GM20431 (cell line): ENCODE data around the gene CAMKMT.

ENCODE experiments used
- in situ Hi-C: fragments of 300-500 bp; cut with MseI, MboI; formaldehyde crosslinking; loops from one replicate; pipeline ENCODE4 v1.15.0; 2020; ENCODE audit warnings: low sequenced_read_pairs; ENCODE audit not compliant: unreplicated experiment

Gene CAMKMT

DNA sequence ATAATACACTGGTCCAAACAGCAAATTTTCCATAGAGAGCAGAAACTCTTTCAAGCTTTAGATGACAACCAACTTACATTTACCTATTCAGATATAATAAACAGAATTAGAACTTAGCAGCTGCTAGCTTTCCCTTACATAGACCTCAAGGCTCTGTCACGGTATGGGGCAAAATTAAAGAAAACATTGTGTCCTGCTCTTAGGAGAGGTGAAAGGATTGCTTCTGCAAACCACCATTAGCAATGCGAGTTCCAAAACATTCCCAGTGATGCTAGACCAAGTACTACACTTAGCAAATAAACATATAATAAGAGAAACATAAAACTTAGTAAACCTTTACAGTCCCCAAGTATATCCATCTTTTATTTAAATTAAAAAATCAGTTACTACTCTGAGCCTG, 183.3 kb downstream of the CAMKMT start:
- in situ Hi-C loops, result no loop called here

DNA sequence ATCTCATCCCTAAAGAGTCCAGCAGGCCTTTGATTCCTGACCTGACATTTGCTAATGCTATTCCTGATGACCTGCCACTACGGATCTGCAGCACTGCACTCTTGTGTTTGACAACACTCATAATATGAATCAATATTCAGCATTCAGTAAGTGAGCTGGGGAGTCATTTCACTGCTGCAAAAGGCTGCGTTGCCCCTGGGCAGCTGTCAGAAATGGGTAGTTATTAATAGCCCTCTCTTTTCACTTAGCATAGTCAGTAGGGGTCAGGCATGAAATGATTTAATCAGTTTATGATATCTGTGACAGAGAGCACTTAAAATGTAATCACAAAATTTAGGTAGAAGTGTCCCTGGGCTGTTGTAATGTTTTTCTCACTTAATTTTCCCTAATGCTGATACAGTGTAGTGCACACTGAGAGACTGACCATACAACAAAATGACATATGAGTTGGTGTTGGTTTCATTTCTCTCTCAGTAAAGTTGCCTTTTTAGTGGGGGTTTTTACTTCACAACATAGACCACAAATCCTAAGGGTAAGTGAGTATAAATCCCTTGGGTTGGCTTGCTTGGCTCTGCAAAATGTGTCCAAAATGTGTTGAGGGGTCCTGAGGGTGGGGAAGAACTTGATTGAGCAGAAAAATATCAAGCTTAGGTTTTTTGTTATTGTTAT, 184.8 kb downstream of the CAMKMT start:
- in situ Hi-C loops, result no loop called here

DNA sequence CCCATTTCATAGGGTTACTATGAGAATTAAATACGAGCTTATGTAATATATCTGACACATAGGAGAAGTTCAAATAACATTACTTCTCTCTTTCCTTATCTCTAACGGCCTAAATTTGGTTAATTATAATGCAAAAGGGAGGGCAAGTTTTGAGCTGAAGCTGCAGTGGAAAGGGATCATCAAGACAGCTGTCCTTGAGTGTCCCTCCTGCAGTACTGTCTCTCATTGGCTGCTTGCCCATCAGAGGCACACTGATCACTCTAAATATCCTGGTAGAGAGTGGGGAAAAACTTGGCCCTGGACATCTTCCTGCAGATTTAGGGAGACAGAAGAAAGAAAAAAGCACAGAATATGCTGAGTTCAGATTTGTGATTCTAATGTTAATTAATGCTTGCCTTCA, 186.0 kb downstream of the CAMKMT start:
- in situ Hi-C loops, result no loop called here

DNA sequence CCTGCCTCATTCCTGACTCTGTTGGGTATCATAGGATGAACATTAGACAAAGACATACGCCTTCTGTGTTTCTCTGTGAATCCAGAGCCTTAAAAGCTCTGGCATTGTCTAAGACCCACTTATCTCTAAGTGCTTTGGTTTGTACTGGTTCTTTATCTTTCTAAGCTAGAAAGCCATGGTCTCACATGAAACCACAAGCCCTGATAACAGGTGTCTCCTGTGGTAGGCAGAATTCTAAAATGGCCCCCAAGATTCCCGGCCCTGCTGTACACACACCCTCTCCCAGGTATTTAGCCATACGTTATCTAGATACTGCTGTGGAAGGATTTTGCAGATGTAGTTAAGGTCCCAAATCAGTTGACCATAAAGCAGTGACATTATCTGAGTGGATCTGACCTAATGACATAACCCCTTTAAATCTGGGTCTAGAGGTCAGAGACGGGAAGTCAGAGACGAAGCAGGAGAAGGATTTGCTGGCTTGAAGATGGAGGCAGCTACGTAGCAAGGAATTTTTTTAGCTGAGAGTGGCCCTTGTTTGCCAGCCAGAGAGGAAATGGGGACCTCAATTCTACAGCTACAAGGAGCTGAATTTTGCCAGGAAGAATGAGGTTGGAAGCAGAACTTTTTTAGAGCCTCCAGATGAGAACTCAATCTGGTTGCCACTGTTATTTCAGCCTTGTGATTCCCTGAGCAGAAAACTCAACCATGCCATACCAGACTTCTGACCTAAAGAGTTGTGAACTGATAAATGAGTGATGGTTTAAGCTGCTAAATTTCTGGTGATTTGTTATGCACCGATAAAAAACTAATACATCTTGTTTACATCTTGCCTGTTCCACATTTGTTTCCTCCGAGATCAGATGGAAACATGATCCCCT, 186.7 kb downstream of the CAMKMT start:
- in situ Hi-C loops, result no loop called here

DNA sequence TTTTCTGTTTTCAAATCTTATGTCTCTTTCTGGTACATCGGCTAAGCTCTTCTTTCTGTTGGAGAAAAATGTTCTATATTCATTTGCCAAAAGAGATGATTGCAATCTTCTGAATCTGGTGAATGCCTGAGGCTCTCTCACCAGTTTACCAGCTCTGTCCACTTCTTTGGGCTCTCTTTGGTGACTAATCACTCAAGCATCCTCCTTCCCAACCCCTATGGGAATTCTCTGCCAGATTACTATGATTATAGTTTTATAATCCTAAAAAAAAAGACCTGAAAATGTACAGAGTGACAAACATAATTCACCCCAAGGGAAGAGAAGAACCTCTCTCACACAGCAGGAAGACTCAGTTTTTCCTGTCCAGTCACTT, 187.3 kb downstream of the CAMKMT start:
- in situ Hi-C loops, result no loop called here

DNA sequence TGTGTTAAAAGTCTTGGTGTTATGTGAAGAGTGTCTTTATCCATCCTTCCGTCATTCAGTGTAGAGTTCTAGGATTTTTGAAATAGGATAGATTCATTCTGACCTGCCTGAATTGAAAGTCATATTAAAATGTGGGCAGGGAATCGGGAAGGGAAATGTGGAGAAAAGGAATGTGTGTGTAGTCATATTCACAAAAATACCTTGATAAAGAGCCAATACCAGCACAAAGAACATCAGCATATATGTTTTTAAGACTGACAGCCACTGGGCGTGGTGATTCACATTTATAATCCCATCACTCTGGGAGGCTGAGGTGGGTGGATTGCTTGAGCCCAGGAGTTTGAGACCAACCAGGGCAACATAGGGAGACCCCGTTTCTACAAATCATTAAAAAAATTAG, 188.1 kb downstream of the CAMKMT start:
- in situ Hi-C loops, result loop anchor here (25.0 kb wide), 1 partner anchor 112 kb away; no protein-coding TSS in a partner anchor

DNA sequence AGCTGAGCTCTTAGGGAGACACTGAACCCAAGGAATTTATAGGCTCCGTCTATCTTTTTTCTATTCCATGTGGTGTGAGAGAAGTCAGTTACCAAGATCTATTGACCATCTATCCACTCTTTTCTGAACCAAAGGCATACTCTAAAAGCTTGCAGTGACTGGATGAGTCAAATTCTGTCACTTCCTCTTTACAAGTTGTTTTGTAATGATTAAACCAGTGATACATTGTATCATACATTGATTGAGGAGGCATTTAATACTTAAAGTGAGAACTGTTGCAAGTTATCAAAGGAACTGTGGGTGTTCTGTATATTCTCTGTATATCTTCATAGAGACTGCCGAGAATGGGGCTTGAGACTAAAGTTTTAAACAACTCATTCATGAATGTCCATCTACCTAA, 188.8 kb downstream of the CAMKMT start:
- in situ Hi-C loops, result loop anchor here (25.0 kb wide), 1 partner anchor 112 kb away; no protein-coding TSS in a partner anchor

DNA sequence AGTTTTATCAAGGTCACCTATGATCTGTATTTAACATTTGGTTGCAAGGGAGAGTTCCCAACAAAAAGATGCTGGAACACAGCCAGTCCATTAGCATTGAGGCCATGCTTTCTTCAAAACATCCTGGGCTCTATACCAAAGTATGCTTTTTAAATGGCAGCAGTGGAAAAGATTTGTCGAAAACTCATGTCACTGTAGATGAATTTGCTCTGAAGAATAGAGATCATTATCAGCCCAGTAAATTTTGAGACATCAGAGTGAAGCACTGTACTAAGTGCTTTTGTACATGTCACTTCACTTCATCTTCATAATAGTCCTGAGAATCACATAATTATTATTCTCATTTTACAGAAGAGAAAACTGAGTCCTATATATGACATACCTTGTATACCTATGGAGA, 189.8 kb downstream of the CAMKMT start:
- in situ Hi-C loops, result loop anchor here (25.0 kb wide), 1 partner anchor 111 kb away; no protein-coding TSS in a partner anchor

DNA sequence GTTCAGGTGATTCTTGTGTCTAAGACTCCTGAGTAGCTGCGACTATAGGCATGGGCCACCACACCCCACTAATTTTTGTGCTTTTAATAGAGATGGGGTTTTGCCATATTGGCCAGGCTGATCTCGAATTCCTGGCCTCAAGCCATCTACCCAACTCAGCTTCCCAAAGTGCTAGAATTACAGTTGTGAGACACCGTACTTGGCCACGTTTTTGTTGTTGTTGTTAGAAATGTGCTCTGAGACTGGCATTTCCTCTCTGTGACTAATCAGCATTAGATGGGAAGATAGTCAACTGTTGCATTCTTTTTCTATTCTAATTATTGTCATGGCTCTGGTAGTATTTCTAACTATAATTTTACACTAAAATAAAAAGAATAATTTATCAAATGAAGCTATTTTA, 191.7 kb downstream of the CAMKMT start:
- in situ Hi-C loops, result loop anchor here (25.0 kb wide), 1 partner anchor 109 kb away; no protein-coding TSS in a partner anchor

DNA sequence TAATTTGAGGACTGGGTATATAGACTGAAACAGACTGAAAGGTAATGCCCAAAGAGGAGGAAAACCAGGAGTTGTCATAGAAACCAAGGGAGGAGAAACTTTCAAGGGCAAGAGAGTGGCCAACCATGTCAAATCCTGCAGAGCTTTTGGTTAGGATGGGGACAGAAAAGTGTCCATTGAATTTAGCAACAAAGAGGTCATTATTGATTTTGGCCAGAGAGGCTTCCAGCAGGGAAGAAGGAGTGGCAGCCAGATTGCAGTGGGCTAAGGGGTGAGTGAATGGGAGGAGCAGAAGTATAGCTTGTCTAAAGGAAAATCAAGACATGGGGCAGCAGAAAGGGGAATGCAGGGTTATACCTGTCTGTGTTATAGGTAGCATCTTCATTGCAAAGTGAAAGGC, 194.0 kb downstream of the CAMKMT start:
- in situ Hi-C loops, result loop anchor here (25.0 kb wide), 1 partner anchor 107 kb away; no protein-coding TSS in a partner anchor

DNA sequence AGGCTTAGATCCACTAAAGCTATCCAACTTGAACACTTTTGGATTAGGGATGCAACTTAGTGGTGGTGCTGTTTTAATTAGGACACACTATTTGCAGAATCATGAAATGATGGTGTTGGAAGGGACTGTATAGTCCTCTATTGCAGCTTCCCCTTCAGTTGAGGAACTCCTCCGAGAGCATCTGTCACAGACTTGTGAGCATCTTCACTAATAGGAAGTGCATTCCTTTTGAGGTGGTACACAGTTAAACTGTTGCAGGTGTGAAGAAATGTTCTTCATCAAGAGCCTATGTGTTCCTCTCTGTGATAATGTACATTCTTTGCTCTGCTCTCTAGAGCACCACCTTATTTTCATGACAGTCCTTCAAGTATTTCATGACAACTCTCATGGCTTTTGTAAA, 197.4 kb downstream of the CAMKMT start:
- in situ Hi-C loops, result loop anchor here (25.0 kb wide), 1 partner anchor 103 kb away; no protein-coding TSS in a partner anchor

DNA sequence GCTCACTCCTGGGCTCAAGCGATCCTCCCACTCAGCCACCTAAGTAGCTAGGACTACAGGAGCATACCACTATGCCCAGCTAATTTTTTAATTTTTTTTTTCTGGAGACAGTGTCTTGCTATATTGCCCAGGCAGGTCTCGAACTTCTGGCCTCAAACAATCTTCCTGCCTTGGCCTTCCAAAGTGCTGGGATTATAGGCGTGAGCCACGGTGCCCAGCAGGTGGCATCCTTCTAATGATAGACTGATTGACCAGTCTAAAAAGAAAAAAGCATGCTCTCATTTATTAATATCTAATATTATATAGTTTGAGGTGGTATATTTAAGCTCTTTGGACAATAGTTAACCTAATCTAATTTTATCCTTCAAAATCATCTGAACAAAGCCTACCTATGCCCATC, 198.6 kb downstream of the CAMKMT start:
- in situ Hi-C loops, result loop anchor here (25.0 kb wide), 1 partner anchor 102 kb away; no protein-coding TSS in a partner anchor

DNA sequence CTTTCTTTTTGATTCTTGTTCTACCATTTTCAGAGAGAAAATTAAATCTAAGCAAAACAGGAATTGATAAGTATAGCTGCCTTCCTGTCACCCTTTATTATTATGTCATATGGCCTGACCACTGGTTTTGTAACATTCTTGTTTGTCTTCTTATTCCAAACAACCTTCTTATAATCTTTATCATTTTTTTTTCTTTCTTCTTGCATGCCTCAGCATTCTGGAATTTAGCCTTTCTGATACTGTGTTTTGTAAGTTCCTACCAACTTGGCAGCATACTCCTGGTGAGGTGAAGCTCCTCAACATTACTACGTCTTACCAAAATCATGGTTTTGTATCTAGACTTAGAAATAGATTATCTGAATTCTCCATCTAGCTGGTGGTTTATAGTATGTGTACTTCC, 199.2 kb downstream of the CAMKMT start:
- in situ Hi-C loops, result loop anchor here (25.0 kb wide), 1 partner anchor 101 kb away; no protein-coding TSS in a partner anchor

DNA sequence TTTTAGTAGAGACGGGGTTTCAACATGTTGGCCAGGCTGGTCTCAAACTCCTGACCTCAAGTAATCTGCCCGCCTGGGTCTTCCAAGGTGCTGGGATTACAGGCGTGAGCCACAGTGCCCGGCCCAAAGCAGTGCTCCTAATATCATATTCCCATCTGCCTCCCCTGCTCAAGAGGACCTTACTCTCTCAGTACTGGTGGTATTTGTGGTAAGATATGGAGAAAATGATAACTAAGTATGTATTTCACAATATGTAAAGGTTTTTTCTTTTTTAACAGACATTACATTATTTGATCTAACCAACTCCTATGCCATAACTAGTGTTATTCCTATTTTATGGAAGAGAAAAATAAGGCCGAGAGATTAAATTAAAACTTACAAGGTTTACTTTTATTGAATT, 201.0 kb downstream of the CAMKMT start:
- in situ Hi-C loops, result loop anchor here (25.0 kb wide), 1 partner anchor 100 kb away; no protein-coding TSS in a partner anchor

DNA sequence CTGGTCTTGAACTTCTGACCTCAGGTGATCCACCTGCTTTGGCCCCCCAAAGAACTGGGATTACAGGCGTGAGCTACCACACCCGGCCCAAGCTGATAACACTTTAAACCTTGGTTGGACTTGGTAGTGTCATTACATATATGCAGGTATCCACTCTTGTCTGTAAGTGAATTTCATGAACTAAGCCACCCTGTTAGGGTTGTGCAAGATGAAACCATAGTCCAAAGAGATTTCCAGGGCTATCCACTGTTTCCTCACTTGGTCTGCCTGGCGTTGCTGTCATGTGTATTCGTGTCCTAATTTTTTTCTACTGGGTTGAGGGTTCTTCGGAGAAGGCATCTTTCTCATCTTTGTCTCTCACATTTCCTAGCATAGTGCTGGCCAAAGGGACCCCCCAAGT, 203.0 kb downstream of the CAMKMT start:
- in situ Hi-C loops, result loop anchor here (25.0 kb wide), 1 partner anchor 98 kb away; no protein-coding TSS in a partner anchor

DNA sequence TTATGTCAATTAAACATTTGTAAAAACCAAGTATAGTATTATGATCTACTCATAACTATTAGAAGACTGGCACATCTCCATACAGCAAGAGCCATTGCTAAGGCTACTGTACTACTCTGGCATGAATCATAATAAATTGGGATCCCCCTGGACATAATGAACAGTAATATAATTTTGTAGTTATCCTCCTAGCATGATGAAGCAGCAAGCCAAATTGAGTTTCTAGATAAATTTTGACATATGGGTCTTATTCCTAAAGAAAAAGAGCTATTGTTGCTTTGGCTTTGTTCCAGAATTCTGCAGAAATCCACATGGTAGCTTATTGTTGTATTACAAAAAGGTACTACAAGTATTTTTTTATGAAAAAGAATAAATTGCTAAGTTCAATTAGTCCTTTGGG, 204.3 kb downstream of the CAMKMT start:
- in situ Hi-C loops, result loop anchor here (25.0 kb wide), 1 partner anchor 96 kb away; no protein-coding TSS in a partner anchor

DNA sequence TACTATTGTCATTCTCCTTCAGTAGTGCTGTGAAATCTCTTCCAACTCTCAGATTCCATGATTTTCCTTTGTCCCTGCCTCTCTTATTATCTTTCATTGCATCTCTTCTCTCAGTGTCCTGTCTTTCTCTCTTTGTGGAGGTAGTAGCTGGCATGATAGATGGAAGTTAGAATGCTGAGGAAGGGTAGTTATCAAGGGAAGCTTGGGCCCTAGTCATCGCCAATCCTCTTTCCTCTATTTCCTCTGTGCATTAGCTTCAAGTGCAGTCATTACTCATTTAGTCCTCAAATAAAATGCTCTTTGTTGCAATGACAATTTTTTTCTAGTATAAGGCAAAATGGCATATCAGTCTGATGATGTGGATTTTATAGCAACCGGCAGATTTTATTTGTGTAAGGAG, 207.7 kb downstream of the CAMKMT start:
- in situ Hi-C loops, result loop anchor here (25.0 kb wide), 1 partner anchor 93 kb away; no protein-coding TSS in a partner anchor

DNA sequence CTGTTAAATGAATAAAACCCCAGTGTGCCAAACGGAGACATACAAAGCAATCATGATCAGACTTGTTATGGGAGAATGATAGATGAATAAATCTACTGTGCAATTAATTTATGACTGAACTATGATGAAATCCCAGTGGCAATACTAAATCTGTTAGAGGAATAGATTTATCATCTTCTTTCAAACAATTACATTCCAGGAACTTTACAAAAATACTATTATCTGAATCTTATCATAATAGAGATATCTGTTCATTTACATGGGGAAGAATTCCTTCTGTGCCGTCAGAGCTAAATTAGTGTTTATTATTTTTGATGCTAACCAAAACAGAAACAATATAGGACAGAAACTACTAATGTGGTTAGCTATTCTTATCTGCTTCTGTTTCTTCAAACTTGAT, 208.5 kb downstream of the CAMKMT start:
- in situ Hi-C loops, result loop anchor here (25.0 kb wide), 1 partner anchor 92 kb away; no protein-coding TSS in a partner anchor

DNA sequence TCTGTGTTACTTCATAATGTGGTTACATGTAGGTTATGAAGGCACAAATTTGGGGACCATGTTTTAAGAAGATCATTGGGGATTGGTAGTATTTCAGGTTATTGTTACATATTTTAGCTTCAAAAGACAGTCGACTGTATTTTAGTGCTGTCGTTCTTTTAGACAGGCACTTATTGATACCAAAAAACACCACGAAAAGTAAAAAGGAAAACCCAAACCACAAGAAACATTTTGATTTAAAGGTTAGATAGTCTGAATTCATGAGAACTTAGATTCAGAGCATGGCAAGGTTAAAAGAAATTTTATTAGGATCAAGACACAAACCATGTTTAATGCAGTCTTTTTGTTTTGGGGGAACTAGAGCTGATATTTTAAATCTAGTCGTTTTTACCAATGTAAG, 209.0 kb downstream of the CAMKMT start:
- in situ Hi-C loops, result loop anchor here (25.0 kb wide), 1 partner anchor 92 kb away; no protein-coding TSS in a partner anchor

DNA sequence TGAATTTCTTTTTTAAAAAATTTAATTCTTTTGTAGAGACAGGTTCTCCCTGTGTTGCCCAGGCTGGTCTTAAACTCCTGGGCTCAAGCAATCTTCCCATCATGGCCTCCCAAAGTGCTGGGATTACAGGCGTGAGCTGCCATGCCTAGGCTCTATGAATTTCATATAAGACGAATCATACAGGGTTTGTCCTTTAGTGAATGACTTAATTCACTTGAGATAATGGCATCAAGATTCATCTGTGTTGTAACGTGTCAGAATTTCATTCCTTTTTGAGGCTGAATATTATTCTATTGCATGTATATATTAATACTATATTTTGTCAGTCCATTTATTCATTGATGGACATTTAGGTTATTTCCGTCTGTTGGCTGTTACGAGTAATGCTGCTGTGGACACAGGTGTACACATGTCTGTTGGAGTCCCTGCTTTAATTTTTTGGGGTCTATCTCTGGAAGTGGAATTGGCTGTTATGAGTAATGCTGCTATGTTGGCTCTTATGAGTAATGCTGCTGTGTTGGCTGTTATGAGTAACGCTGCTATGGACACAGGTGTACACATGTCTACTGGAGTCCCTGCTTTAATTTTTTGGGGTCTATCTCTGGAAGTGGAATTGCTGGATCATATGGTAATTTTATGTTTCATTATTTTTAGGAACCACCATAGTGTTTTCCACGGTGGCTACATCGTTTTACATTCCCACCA, 210.6 kb downstream of the CAMKMT start:
- in situ Hi-C loops, result loop anchor here (25.0 kb wide), 1 partner anchor 90 kb away; no protein-coding TSS in a partner anchor
